HEK293 (cell line): Measurements from ENCODE around the gene MADD.

Experiments used
- CTCF ChIA-PET: fragments of 350-600 bp; formaldehyde crosslinking; extraction: SDS; loops from one replicate; lab custom pipeline; 2021; ENCODE audit warnings: antibody characterized with exemption; lab: Yijun Ruan, JAX
- POLR2A ChIA-PET: fragments of 300-600 bp; formaldehyde crosslinking; extraction: SDS; loops from one replicate; lab custom pipeline; 2020; ENCODE audit warnings: antibody characterized with exemption, inconsistent platforms; lab: Yijun Ruan, JAX
- H3K27ac ChIP-seq: fragments of 200-500 bp; sonication (Bioruptor generic); 2 replicates; pipeline ENCODE4 v1.5.1; 2014; ENCODE audit warnings: low read depth, low read length, control low read depth, inconsistent platforms; ENCODE audit errors: extremely low read depth
- H3K36me3 ChIP-seq, 2 experiments: fragments of 200-500 bp in 1 of 2; sonication (Bioruptor generic) in 1 of 2; 1 replicate in 1 of 2; 2 replicates in 1 of 2; pipeline ENCODE4 v1.5.1; 2014 to 2017; ENCODE audit warnings: inconsistent platforms in 2 of 2, low read length in 2 of 2; ENCODE audit not compliant: control insufficient read depth in 2 of 2, insufficient read depth in 1 of 2
- H3K4me1 ChIP-seq: fragments of 200-500 bp; sonication (Bioruptor generic); 2 replicates; pipeline ENCODE4 v1.5.1; 2014; ENCODE audit warnings: mild to moderate bottlenecking, low read length, inconsistent platforms; ENCODE audit not compliant: control insufficient read depth, insufficient read depth
- H3K4me3 ChIP-seq: 2 replicates; pipeline ENCODE4 v1.5.1; 2011; ENCODE audit warnings: low read depth, mild to moderate bottlenecking, control low read depth, low read length, moderate library complexity
- H3K9me3 ChIP-seq: fragments of 200-500 bp; sonication (Bioruptor generic); 2 replicates; pipeline ENCODE4 v1.5.1; 2014; ENCODE audit warnings: low read depth, low read length, inconsistent platforms; ENCODE audit not compliant: control insufficient read depth, insufficient read depth
- BCL6B ChIP-seq: fragments of 450-650 bp; formaldehyde crosslinking; IDR thresholded peaks from 2 replicates; pipeline ENCODE4 v1.5.1; 2017; ENCODE audit warnings: missing biosample characterization, missing genetic modification characterization
- EGR2 ChIP-seq: fragments of 450-650 bp; formaldehyde crosslinking; IDR thresholded peaks from 2 replicates; pipeline ENCODE4 v1.5.1; 2016; ENCODE audit warnings: low read depth, missing biosample characterization, missing genetic modification characterization
- ELK4 ChIP-seq: IDR thresholded peaks from 2 replicates; pipeline ENCODE4 v1.6.1; 2011; ENCODE audit warnings: mild to moderate bottlenecking, low read depth, low read length, borderline replicate concordance
- KLF9 ChIP-seq: fragments of 450-650 bp; formaldehyde crosslinking; IDR thresholded peaks from 2 replicates; pipeline ENCODE4 v1.5.1; 2016; ENCODE audit warnings: missing biosample characterization, missing genetic modification characterization, low read depth
- MYNN ChIP-seq: fragments of 450-650 bp; formaldehyde crosslinking; IDR thresholded peaks from 2 replicates; pipeline ENCODE4 v1.5.1; 2016; ENCODE audit warnings: missing biosample characterization, missing genetic modification characterization, borderline replicate concordance
- OVOL3 ChIP-seq: fragments of 450-650 bp; formaldehyde crosslinking; IDR thresholded peaks from 2 replicates; pipeline ENCODE4 v1.5.1; 2016; ENCODE audit warnings: missing biosample characterization, missing genetic modification characterization
- PBX3 ChIP-seq: sonication (generic); formaldehyde crosslinking; IDR thresholded peaks from 2 replicates; pipeline ENCODE4 v1.8.1; 2022; ENCODE audit warnings: mild to moderate bottlenecking, moderate library complexity, missing genetic modification reagents
- REPIN1 ChIP-seq: fragments of 450-650 bp; formaldehyde crosslinking; IDR thresholded peaks from 2 replicates; pipeline ENCODE4 v1.5.1; 2017; ENCODE audit warnings: missing biosample characterization, missing genetic modification characterization, low read depth
- ZBTB10 ChIP-seq: fragments of 450-650 bp; formaldehyde crosslinking; IDR thresholded peaks from 2 replicates; pipeline ENCODE4 v1.5.1; 2016; ENCODE audit warnings: missing biosample characterization, missing genetic modification characterization
- ZBTB26 ChIP-seq: fragments of 450-650 bp; formaldehyde crosslinking; optimal IDR thresholded peaks from 2 replicates; pipeline ENCODE3; 2016; ENCODE audit warnings: missing biosample characterization, mild to moderate bottlenecking, missing genetic modification characterization
- ZBTB7A ChIP-seq: fragments of 450-650 bp; formaldehyde crosslinking; IDR thresholded peaks from 2 replicates; pipeline ENCODE4 v1.5.1; 2016; ENCODE audit warnings: low read depth, missing biosample characterization, missing genetic modification characterization
- ZBTB8A ChIP-seq: fragments of 450-650 bp; formaldehyde crosslinking; IDR thresholded peaks from 2 replicates; pipeline ENCODE4 v1.5.1; 2016; ENCODE audit warnings: missing biosample characterization, missing genetic modification characterization
- ZEB2 ChIP-seq: fragments of 450-650 bp; formaldehyde crosslinking; IDR thresholded peaks from 2 replicates; pipeline ENCODE4 v1.5.1; 2016; ENCODE audit warnings: missing biosample characterization, missing genetic modification characterization
- ZNF184 ChIP-seq: fragments of 450-650 bp; IDR thresholded peaks from 2 replicates; pipeline ENCODE4 v1.5.1; 2018; ENCODE audit warnings: missing biosample characterization, mild to moderate bottlenecking, missing genetic modification characterization
- ZNF2 ChIP-seq: fragments of 450-650 bp; formaldehyde crosslinking; IDR thresholded peaks from 2 replicates; pipeline ENCODE4 v1.5.1; 2016; ENCODE audit warnings: missing biosample characterization, missing genetic modification characterization
- ZNF211 ChIP-seq: fragments of 450-650 bp; formaldehyde crosslinking; IDR thresholded peaks from 2 replicates; pipeline ENCODE4 v1.5.1; 2016; ENCODE audit warnings: low read depth, missing biosample characterization, missing genetic modification characterization
- ZNF223 ChIP-seq: fragments of 450-650 bp; formaldehyde crosslinking; IDR thresholded peaks from 2 replicates; pipeline ENCODE4 v1.5.1; 2016; ENCODE audit warnings: missing biosample characterization, missing genetic modification characterization
- ZNF350 ChIP-seq: fragments of 450-650 bp; formaldehyde crosslinking; IDR thresholded peaks from 2 replicates; pipeline ENCODE4 v1.5.0; 2017; ENCODE audit warnings: missing biosample characterization, mild to moderate bottlenecking, missing genetic modification characterization
- ZNF391 ChIP-seq: fragments of 450-650 bp; formaldehyde crosslinking; IDR thresholded peaks from 2 replicates; pipeline ENCODE4 v1.5.1; 2016; ENCODE audit warnings: low read depth, missing biosample characterization, missing genetic modification characterization, borderline replicate concordance
- ZNF404 ChIP-seq: fragments of 450-650 bp; formaldehyde crosslinking; IDR thresholded peaks from 2 replicates; pipeline ENCODE4 v1.5.1; 2017; ENCODE audit warnings: missing biosample characterization, missing genetic modification characterization
- ZNF561 ChIP-seq: fragments of 450-650 bp; IDR thresholded peaks from 2 replicates; pipeline ENCODE4 v1.5.1; 2018; ENCODE audit warnings: missing biosample characterization, missing genetic modification characterization, borderline replicate concordance
- ZNF571 ChIP-seq: fragments of 450-650 bp; formaldehyde crosslinking; IDR thresholded peaks from 2 replicates; pipeline ENCODE4 v1.5.0; 2017; ENCODE audit warnings: missing biosample characterization, missing genetic modification characterization
- ZNF585B ChIP-seq: fragments of 450-650 bp; formaldehyde crosslinking; IDR thresholded peaks from 2 replicates; pipeline ENCODE4 v1.5.1; 2016; ENCODE audit warnings: missing biosample characterization, missing genetic modification characterization
- ZNF629 ChIP-seq: fragments of 450-650 bp; formaldehyde crosslinking; IDR thresholded peaks from 2 replicates; pipeline ENCODE4 v1.5.1; 2017; ENCODE audit warnings: missing biosample characterization, missing genetic modification characterization
- ZNF768 ChIP-seq: fragments of 450-650 bp; formaldehyde crosslinking; IDR thresholded peaks from 2 replicates; pipeline ENCODE4 v1.5.1; 2018; ENCODE audit warnings: missing biosample characterization, mild to moderate bottlenecking, missing genetic modification characterization
- ZNF843 ChIP-seq: fragments of 450-650 bp; formaldehyde crosslinking; IDR thresholded peaks from 2 replicates; pipeline ENCODE4 v1.5.1; 2016; ENCODE audit warnings: missing biosample characterization, missing genetic modification characterization
- ZSCAN30 ChIP-seq: fragments of 450-650 bp; IDR thresholded peaks from 2 replicates; pipeline ENCODE4 v1.5.1; 2018; ENCODE audit warnings: missing biosample characterization, mild to moderate bottlenecking, missing genetic modification characterization, moderate library complexity

The MADD gene

GRCh38 chr11:47355283-47356128, 85.6 kb downstream of the MADD start (continued):
- no peak for TF ChIP-seq ZNF571 (tag by site-specific recombination)
- TF ChIP-seq ZBTB8A (tag by site-specific recombination), result peak; percentile 33; the same call in 1 of the 2 replicates
- TF ChIP-seq ZNF184, result no peak
- TF ChIP-seq REPIN1 (tag by site-specific recombination), result no peak
- TF ChIP-seq OVOL3 (tag by site-specific recombination), result no peak
- no peak for TF ChIP-seq ELK4
- TF ChIP-seq ZNF223 (tag by site-specific recombination), result no peak
- no peak for TF ChIP-seq ZNF350 (tag by site-specific recombination)
- TF ChIP-seq PBX3 (CRISPR knock-in tag), result peak; percentile 80
- TF ChIP-seq BCL6B (tag by site-specific recombination), result no peak
- no peak for TF ChIP-seq ZNF404 (tag by site-specific recombination)
- TF ChIP-seq ZNF2 (tag by site-specific recombination), result peak; percentile 67; the same call in 1 of the 2 replicates
- TF ChIP-seq ZBTB10 (tag by site-specific recombination), result no peak

- Histone ChIP-seq H3K27ac (no peak overlapping the region), H3K4me1 (no peaks in the 10 kb centered on the region), H3K4me3 (no peak overlapping the region), H3K36me3 (no peaks in the 10 kb centered on the region), H3K9me3 (no peaks in the 10 kb centered on the region)
- ChIA-PET POLR2A (no interaction called here), CTCF (interaction anchor here (0.6 to 1.4 kb wide), 4 partner anchors 18 to 1029 kb away, joined by 4 to 5 read pairs (median 4); no protein-coding TSS in a partner anchor)
- peak; percentile 66 for TF ChIP-seq KLF9 (tag by site-specific recombination)
- TF ChIP-seq ZBTB26 (tag by site-specific recombination), result no peak
- no peak for TF ChIP-seq ZNF843 (tag by site-specific recombination)
- TF ChIP-seq ZNF768 (tag by site-specific recombination), result no peak
- TF ChIP-seq ZNF585B (tag by site-specific recombination), result peak; percentile 18; the same call in 1 of the 2 replicates
- peak; percentile 99 for TF ChIP-seq EGR2 (tag by site-specific recombination)
- TF ChIP-seq ZSCAN30 (tag by site-specific recombination), result no peak
- no peak for TF ChIP-seq ZNF629 (tag by site-specific recombination)
- TF ChIP-seq ZBTB7A (tag by site-specific recombination), result 0 out of 2 replicates have a peak, but pooled peaks have one; percentile 11
- TF ChIP-seq ZNF561 (tag by site-specific recombination), result no peak
- no peak for TF ChIP-seq ZNF391 (tag by site-specific recombination)
- 0 out of 2 replicates have a peak, but pooled peaks have one; percentile 26 for TF ChIP-seq MYNN (tag by site-specific recombination)
- peak; percentile 13; the same call in 1 of the 2 replicates for TF ChIP-seq ZNF211
- peak; percentile 12; the same call in 1 of the 2 replicates for TF ChIP-seq ZEB2 (tag by site-specific recombination)
Measured at GRCh38 chr11:47356129-47356997, 86.4 kb downstream of the MADD start.
